Stimulated activated CD8-positive, alpha-beta memory T cell treated with anti-CD3 and anti-CD28 coated beads, Interleukin-12 subunit alpha, Interleukin-12 subunit beta, amount 100 ng/mL, for 24 hours (primary cell): ENCODE measurements around the gene OLAH.
"Not testable (repeated sequence)": the region's sequence is repeated elsewhere in the genome, so short reads cannot be mapped to it uniquely, and the experiment has no call there.

Experiments
- DNase-seq: peaks from one replicate; pipeline ENCODE4 v3.0.0-alpha.2; 2020; ENCODE audit errors: extremely low read depth

Gene OLAH

DNA sequence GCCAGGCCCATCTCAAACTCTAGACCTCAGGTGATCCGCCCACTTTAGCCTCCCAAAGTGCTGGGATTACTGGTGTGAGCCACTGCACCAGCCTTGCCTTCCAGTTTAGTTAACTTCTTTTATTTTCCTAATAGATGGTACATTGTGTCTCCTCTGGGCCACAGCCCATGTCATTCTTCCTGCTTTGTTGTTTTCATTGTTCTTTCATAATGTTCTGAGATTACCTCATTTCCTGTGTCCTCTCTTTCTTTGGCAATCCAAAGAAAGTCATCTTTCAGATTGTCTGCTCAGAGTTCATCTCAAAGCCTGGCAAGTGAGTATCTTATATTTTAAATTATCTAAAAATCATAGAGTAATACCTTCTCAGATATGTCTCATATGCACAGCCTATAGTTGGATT, at the start of gene OLAH:
Gene OLAH, plus strand, starts transcription at position 270 of the 400 bp plus-strand sequence. CDS start 3,346 bp downstream, outside the sequence.
- DNase-seq, result no peak

DNA sequence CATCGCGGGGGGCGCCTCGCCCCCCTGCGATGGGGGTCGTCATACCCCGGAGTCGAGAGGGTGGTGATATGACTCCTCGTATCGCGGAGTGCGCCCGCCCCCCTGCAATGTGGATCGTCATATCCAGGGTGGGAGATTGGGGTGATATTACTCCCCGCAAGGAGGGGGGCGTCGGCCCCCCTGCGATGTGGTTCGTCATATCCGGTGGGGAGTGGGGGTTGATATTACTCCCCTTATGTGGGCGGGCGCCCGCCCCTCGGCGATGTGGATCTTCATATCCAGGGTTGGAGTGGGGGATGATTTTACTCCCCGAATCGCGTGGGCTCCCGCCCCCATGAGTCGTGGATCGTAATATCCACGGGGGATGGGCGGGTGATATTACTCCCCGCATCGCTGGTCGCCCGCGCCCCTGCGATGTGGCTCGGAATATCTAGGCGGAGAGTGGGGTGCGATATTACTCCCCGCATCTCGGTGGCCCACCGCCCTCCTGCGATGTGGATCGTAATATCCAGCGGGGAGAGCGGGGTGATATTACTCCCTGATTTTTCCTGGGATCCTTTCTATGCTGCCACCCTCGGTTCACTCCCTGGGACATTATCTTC, 47.7 kb upstream of the OLAH start:
- DNase-seq, result no peak

DNA sequence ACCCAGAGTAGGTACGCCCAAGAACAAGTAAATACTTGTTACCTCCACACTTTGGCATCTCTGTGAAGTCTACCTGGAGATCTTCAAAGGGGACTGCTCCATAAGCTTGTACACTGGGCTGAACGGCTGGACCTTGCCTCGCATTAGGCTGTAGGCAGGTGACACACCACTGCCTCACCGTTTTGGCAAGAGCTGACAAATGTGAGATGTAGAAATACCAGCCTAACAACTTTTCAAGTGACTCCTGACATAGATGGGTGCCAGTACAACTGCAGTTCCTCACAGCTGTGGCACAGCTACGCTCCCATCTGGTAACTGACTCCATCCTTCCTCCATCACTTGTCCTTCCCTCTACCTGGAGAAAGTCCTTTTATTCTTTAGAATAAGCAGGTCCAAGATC, 30.2 kb upstream of the OLAH start:
- not testable (repeated sequence) for DNase-seq

DNA sequence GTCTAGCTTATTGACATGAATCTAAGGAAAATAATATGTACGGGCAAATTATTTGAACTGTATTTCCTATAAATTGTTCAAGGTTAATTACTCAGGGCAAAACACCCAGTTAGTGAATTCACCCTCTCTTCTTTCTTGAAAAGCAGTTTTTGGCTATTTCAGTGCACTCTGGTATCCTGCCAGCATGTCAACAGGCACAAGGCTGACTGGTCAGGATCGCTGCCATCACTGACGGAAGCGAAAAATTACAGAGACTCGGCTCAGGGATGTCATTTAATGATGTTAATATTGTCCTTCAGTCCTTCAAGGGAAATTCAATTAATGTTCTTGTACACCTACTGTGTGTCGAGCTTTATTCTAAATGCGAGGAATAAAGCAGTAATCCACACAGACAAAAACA, 28.3 kb upstream of the OLAH start:
- no peak for DNase-seq

DNA sequence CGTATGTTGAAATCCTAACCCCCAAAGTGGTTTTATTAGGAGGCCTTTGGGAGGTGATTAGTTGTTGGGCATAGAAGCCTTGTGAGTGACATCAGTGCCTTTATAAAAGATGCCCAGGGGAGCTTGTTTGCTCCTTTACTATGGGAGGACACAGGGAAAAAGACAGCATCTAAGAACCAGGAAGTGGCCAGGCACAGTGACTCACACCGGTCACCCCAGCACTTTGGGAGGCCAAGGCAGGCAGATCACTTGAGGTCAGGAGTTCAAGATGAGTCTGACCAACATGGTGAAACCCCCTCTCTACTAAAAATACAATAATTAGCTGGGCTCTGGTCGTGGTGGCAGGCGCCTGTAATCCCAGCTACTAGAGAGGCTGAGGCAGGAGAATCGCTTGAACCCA, 22.8 kb upstream of the OLAH start:
- not testable (repeated sequence) for DNase-seq

DNA sequence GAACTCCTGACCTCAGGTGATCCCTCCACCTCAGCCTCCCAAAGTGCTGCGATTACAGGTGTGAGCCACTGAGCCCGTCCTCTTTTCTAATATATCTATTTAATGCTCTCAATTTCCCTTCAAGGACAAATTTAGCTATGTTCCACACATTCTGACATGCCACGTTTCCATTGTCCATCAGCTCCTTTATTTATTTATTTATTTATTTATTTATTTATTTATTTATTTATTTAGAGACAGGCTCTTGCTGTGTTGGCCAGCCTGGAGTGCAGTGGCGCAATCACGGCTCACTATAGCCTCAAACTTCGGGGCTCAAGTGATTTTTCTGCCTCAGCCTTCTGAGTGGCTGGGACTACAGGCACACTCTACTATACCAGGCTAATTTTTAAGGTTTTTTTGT, 20.7 kb upstream of the OLAH start:
- DNase-seq, result not testable (repeated sequence)

DNA sequence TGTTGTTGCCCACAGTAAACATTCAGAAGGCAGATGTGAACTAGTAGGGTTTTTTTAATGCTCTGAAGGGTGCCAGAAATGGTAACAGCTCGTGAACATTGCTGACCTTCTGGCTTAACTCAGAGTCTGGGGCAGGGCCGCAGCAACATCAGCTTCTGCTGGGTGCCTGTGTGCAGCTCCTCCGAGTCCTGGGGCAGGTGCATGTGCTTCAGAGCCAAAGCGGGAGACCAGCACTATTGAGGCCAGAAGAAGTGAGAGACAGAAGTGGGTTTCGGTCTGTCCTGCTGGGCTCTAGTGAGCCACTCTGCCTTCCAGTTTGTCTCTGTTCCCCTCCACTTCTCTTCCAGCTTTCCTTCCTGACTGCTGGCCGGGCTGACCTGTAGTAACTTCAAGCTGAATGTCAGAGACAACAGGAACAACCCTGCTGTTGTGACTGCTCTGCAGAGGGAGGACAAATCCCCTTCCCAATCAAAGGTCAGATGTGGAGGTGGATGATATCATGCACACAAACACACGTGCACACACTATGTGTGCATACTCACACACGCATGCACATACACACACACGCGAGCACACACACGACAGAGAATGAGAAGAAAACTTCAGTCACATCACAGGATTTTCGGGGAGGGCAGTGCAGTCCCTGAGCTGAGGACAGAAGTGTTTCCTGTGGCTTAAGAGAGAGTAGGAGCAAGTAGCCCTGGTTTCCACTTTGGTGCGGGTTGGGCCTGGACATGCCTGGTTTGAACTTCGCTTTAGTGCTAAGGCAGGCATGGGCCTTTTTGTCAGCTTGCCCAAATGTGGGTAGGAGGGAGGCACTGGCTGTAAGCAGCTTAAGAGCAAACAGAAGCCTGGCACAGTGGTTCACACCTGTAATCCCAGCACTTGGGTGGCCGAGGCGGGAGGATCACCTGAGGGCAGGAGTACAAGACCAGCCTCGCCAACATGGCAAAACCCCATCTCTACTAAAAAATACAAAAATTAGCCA, 19.4 kb upstream of the OLAH start:
- DNase-seq, result not testable (repeated sequence)

DNA sequence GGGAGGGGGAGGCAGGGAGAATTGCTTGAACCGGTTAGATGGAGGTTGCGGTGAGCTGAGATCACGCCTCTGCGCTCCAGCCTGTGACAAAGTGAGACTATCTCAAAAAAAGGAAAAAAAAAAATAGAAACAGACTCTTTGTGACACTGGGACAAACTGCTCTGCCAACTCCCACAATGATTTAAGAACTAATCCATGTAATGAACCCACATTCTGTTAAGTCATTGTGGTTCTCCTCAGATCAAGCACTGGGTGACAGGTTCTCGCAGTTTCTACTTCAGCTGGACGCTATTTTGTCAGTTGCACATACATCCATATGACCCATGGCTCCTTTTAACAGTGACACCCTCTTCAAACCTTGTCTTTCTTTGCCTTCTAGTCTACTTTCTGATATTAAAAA, 18.7 kb upstream of the OLAH start:
- not testable (repeated sequence) for DNase-seq

DNA sequence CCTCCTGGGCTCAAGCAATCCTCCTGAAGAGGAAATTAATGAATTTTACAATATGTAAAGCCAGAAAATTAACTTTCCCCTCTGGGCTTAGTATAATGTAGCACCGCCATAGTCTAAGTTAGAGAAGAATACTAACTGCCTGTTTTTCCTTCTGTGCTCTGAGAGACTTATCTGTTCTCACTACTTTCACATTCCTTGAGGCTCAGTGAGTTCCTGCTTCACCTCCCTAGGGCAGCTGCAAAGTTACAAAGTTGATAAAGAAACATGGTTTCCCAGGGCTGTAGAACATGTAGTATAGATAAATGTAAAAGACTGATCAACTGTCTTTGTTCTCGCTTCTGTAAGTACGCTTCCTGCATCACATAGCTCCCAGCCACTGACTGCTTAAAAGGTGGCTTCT, 16.0 kb upstream of the OLAH start:
- DNase-seq, result no peak

DNA sequence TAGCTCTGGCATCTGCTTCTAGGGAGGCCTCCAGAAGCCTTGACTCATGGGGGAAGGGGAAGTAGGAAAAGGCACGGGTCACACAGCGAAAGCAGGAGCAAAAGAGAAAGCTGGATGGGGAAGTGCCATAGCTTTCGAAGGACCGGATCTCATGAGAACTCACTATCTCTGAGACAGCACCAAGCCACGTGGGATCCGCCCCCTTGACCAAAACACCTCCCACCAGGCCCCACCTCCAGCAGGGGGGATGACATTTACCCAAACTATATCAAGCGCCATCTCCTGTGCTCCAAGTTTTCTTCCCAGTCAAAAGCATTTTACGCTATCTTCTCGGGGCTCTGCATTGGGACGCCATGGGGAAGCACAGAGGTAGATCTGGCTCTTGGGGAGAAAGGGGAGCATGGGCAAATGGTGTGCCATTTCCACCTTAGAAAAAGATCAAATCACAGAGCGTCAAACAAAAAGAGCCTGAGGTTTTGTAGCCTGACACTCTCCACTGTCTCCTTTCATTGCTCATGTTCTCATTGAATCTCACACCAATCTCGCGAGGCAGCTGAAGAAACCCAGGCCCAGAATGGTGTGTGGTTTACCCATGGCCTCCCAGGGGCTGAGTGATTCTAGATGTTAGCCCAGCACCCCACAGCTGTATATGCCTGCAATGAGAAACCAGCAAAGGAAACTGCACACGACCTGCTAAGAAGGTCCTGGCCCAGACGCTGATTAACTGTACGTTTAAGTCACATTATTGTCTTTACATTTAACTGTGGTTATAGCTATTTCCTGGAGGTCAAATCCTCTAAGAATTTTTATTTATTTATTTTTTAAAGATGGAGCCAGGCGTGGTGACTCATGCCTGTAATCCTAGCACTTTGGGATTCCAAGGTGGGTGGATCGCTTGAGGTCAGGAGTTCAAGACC, 8.1 kb upstream of the OLAH start:
- no peak for DNase-seq

DNA sequence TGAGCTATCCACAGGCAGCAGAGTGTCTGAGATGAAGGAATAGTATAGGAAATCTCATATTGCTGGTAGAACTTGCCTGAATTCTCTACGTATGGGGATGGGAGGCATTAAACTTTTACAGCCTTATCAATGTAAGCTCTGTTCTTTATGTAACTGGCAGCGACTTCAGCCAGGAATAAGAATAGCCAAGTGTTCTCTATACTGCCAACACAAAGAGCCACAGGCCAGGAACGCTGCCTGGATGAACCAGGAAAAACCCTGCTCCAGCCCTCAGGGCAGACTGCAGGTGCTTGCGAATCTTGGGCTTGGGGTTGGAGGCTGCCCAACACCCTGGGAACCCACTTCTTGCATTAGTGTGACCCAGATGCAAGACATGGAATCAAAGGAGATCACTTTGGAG, 6.1 kb upstream of the OLAH start:
- no peak for DNase-seq

DNA sequence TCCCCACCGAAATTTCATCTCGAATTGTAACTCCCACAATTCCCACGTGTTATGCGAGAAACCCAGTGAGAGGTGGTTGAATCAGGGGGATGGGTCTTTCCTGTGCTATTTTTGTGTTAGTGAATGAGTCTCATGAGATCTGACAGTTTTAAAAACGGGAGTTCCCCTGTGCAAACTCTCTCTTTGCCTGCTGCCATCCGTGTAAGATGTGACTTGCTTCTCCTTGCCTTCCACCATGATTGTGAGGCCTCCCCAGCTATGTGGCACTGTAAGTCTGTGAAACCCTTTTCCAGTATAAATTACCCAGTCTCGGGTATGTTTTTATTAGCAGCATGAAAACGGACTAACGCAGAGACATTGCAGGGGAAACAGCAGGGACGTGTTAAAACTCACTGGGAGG, 5.3 kb upstream of the OLAH start:
- DNase-seq, result no peak

DNA sequence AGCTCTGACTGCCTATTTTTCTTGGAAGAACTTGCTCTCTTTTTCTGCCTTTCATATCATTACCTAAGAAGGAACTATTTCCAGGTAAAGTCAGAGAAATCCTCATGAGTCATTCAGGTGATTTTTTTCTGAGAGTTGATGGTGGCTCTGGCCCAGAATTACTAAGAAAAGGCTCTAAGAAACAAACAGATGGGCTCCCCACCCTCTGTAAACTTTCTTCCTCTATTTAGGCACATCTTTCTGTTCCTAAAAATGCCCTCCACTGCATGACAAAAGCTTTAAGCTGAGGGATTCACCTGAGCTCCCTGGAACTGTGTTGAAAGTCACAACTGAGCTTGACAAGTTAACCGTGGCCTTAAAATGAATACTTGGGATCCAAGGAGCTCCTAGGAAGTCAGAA, 1.6 kb downstream of the OLAH start:
- DNase-seq, result no peak

DNA sequence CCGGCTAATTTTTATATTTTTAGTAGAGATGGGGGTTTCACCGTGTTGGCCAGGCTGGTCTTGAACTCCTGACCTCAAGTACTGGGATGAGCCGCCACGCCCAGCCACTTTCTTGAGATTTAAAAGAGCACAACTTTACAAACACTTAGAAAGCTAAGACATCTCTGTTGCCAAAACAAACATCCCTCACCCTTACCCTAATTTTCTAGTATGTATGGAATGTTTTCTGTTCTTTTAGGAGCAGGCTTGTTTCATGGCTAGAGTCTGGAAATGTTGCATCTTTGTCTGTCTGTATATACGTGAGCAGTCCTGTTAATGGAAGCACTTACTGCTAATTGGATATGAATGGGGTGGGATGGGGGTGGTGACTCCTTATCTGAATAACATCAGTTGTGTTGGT, 2.9 kb downstream of the OLAH start:
- no peak for DNase-seq

DNA sequence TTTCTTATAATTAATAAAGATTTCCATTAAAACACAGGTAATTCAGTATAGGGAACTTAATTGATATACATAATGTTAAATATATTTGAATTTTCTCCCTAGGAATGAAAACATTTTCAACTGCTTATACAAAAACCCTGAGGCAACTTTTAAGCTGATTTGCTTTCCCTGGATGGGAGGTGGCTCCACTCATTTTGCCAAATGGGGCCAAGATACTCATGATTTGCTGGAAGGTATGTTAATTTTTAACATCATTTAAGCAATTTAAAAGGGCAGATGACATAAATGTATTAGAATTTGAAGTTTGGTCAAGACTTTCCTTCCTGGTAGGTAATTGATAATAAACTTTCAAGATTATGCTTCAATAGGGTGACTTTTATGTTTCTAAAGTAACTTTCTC, 5.8 kb downstream of the OLAH start:
- no peak for DNase-seq

DNA sequence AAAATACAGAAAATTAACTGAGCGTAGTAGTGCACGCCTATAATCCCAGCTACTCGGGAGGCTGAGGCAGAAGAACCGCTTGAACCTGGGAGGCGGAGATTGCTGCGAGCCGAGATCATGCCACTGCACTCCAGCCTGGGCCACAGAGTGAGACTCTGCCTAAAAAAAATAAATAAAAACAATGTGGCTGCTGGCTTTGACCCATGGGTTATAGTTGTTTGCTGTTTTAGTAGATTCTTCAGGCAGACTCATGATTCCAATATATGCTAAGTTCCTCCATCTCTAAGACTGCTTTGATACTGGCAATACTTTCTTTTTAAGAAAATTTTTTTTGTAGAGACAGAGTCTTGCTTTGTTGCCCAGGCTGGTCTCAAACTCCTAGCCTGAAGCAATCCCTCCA, 8.4 kb downstream of the OLAH start:
- no peak for DNase-seq

DNA sequence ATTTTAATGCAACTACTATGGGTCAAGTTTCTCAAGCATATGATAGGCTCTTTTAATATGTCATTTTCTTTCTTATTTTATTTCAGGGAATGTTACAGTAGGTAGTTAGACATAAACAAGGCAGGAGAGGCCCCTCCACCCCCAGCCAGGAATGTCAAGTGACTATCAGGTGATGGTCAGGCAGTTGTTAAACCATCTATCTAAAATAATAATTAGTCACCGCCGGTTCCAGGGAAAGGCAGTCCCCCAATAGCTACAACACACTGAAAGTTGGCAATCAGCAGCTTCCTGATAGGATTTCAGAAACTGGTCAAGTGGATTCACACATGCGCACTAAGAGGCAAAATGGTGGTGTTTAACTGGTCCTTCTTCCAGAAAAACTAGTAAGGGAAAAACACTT, 9.3 kb downstream of the OLAH start:
- DNase-seq, result no peak

DNA sequence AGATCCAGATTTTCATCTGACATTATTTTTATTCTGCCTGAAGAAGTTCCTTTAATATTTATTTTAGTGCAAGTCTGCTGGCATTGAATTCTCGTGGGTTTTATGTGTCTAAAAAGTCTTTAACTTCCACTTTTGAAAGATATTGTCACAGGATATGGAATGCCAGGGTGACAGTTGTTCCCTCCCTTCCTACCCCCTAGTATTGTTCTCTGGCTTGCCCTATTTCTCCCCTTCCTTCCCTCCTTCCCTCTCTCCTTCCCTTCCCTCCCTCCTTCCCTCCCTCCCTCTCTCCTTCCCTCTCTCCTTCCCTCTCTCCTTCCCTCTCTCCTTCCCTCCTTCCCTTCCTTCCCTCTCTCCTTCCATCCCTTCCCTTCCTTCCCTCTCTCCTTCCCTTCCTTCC, 14.9 kb downstream of the OLAH start:
- DNase-seq, result no peak

DNA sequence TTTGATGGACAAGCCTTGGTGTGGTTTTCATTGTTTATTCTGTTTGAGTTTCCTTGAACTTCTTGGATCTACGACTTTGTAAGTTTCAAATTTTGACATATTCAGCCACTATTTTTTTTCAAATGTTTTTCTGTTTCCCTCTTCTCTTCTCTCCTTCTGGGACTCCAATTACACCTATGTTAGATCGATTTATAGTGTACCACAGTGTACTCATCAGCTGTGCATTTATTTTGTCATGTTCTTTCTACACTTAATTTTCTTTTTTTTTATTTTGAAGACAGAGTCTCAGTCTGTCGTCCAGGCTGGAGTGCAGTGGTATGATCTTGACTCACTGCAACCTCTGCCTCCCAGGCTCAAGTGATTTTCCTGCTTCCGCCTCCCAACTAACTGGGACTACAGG, 16.2 kb downstream of the OLAH start:
- DNase-seq, result no peak

DNA sequence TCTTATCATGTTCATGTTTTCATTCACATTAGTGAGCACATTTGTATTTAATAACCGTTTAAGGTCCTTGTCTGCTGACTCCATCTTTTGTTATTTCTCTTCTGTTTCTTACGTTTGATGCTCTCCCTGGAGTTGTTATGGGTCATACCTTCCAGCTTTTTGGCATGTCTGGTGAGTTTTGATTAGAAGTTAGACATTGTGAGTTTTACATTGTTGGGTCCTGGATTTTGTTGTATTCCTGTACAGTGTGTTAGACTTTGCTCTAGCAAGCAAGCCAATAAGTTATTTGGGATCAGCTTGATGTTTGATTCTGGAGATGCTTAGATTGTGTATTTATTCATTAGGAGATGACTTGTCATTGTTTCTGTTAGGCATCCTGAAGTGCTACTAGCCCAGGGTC, 16.9 kb downstream of the OLAH start:
- no peak for DNase-seq

DNA sequence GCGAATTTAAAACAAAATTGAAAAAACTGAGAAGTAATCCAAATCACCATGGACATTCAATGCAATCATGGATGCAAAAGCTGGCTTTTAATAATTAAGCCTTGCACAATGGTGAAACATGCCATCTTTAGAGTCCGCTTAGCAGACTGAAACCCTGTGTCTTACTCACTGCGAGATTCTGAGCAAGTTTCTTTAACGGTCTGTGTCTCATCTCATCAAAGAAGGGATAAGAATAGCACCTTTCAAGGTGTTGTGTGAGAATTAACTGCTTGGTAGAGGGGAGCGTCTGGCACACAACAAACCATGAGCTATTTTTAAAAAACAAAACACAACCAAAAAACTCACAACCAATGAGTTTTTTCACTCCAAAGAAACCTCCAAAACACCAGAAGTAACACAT, 23.4 kb downstream of the OLAH start:
- no peak for DNase-seq

DNA sequence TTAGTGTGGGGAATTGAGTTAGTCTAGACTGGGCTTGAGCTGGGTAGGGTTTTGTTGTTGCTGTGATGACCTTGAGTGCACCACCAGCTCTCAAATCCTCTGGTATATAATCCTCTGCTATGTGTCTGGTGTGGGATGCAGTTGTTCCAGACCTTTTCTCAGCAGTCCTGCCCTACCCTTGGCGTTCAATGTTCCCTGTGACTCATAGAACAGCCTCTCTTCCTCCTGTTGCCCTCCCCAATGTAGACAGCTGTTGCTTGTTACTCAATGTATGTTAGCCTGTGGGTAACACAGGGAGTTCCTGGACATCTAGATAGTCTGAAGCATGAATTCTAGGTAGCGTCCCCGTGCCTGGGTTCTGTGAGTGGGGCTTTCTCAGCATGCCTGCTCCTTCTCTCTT, 25.1 kb downstream of the OLAH start:
- DNase-seq, result no peak
